Ecto neural progenitor cell (in vitro differentiated cells): ENCODE measurements around the gene CACNA1G.

ENCODE experiments used
- DNase-seq: peaks from one replicate; pipeline ENCODE4 v3.0.0-alpha.2; 2018; ENCODE audit warnings: low spot score

Gene CACNA1G

GRCh38 chr17:50656509-50656908, 96.0 kb downstream of the CACNA1G start:
- no peak for DNase-seq

DNA sequence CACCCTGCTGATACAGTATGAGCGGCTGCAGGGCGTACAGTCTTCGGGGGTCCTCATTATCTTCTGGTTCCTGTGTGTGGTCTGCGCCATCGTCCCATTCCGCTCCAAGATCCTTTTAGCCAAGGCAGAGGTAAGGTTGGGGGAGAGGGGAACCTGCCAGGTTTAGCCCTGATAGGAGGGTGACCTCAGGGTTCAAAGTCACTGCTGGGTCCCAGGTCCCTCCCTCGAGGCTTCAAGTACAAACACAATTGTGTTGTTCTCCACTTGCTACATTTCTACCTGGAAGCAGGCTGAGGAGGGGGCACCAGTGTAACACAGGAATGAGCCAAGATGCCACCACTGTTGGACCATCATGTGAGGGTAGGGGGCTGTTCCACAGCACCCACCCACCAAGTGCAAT, 96.5 kb downstream of the CACNA1G start:
- DNase-seq = no peak

- no peak for DNase-seq
These were observed 97.1 kb downstream of the CACNA1G start for GRCh38 chr17:50657627-50658026.

GRCh38 chr17:50658616-50659015, 98.1 kb downstream of the CACNA1G start:
- no peak for DNase-seq

GRCh38 chr17:50659179-50659578, 98.7 kb downstream of the CACNA1G start:
- DNase-seq = no peak

DNA sequence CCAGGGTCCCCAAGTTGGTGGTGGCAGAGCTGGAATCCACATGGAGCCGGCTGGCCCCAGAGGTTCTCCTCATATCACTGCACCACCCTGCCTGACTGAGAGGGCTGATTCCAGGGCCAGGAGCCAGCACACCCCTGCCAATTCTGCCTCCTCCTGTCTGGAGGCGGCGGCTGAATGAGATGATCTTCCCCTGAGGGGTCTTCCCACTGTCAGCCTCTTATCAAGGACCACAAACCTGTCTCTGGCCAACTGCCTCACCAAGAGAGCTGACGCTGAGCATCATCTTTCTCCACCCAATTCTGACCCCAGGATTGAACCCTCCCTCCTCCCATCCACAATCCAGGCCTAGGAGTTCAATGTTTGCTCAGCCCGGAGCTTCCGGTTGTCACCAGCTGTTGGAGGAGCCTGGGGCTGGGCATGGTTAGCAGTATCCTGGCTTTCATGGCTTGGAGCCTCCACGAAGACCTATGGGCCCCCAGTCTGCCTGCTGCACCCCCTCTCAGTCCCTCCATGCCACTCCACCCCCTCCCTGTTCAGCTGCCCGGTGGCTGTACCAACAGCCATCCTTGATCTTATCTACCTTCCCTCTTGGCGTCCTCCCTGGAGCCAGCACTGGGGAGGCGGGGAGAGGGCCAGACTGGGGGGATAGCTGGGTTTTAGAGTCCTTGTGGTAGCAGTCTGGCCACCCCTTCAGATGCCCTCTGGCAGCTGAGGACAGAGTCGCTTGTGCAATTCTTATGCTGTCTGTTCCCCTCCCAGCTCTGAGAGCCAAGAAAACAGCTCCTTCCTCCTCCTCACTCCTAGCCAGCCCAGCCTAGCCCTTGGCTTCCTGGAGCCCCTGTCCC, 99.7 kb downstream of the CACNA1G start:
- no peak for DNase-seq

DNA sequence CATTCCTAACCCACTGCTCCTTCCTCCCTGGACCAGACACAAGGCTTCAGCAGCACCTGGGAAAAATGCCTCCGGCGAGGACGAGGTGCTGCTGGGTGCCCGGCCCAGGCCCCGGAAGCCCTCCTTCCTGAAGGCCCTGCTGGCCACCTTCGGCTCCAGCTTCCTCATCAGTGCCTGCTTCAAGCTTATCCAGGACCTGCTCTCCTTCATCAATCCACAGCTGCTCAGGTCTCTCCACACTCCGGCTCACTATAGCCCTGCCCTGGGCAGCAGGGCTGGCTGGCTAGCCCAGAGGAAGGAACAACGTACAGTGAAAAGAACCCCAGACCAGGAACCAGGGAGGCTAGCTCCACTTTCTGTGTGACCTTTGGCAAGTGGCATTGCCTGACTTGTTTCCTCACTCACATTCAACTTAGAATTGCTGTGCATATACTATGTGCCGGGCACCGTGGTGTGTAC, 100.4 kb downstream of the CACNA1G start:
- no peak for DNase-seq

DNA sequence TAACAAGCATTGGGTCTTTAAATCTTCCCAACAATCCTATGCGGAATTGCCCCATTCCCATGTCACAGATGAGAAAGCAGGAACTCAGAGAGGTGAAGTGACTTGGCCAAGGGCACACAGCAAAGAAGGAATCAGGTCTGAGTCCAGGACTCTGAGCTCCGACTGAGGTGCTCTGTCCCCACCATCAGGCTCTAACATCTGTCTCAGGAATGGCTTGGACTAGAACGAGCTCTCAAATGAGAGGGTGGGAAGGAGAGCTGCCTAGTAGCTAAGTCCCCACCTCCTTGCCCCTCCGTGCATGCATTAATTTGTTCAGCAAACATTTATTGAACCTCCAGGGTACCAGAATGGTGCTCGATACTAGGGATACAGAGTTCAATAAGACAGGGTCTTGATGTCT, 100.8 kb downstream of the CACNA1G start:
- no peak for DNase-seq

GRCh38 chr17:50661795-50662391, 101.4 kb downstream of the CACNA1G start:
- DNase-seq = no peak

- no peak for DNase-seq
These were observed 102.2 kb downstream of the CACNA1G start for GRCh38 chr17:50662632-50663225.

GRCh38 chr17:50663812-50664374, 103.4 kb downstream of the CACNA1G start:
- DNase-seq = no peak

- DNase-seq = no peak
These were observed 104.4 kb downstream of the CACNA1G start for GRCh38 chr17:50664788-50665458.

GRCh38 chr17:50665838-50666237, 105.3 kb downstream of the CACNA1G start:
- DNase-seq = no peak

GRCh38 chr17:50666316-50666715, 105.8 kb downstream of the CACNA1G start:
- DNase-seq = no peak

DNA sequence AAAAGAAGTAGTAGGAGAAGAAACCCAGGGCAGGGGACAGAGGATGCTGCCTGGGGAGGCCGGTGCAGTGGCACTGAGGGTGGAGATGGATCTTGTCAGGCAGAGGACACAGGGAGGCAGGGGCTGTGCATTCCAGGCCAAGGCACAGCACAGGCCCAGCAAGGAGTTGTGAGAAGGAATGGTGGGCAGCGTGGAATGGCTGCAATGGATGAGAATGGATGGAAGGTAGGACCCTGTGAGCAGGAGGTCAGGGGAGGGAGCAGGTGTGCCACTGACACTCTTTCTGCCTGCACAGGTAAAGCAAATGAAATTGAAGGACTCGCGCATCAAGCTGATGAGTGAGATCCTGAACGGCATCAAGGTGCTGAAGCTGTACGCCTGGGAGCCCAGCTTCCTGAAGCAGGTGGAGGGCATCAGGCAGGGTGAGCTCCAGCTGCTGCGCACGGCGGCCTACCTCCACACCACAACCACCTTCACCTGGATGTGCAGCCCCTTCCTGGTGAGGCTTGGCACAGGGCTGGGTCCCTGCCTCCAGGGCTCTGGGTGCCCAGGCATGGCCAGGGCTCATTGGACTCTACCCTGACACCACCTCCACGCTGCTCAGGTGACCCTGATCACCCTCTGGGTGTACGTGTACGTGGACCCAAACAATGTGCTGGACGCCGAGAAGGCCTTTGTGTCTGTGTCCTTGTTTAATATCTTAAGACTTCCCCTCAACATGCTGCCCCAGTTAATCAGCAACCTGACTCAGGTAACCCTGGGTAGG, 106.9 kb downstream of the CACNA1G start:
- DNase-seq = no peak

DNA sequence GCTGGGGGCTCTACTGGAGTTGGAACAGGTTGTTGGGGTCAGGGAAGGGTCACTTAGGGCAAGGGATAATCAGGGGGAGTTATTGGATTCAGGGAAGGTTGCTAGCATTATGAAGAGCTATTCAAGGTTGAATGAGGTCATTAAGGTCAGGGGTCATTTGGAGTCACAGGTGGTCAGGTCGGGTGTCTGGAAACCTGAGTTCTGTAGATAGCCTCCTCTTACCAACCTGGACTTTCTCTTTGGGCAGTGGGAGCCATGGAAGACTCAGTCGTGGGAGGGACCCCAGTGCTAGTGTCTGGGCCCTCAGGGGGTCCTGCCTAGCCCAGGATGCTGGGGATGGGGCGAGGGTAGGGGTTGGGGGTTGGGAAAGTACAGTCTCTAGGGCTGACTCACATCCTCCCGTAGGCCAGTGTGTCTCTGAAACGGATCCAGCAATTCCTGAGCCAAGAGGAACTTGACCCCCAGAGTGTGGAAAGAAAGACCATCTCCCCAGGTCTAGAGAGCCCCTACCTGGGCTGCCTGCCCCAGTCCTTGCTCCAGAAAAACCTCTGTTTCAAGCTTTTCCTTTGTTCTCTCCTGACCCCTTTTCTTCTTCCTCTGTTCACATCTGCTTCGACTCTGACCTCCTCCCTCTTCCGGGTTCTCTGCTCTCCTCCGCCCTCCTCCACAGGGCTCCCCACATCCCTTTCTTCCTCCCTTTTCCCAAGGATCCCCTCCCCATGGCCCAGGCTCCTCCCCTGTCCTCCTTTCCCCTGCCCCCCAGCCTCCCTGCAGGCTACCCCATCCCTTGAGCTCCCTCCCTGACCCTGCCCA, 107.7 kb downstream of the CACNA1G start:
- no peak for DNase-seq

GRCh38 chr17:50668838-50669581, 108.5 kb downstream of the CACNA1G start:
- no peak for DNase-seq

- no peak for DNase-seq
These were observed 111.6 kb downstream of the CACNA1G start for GRCh38 chr17:50672071-50672470.

DNA sequence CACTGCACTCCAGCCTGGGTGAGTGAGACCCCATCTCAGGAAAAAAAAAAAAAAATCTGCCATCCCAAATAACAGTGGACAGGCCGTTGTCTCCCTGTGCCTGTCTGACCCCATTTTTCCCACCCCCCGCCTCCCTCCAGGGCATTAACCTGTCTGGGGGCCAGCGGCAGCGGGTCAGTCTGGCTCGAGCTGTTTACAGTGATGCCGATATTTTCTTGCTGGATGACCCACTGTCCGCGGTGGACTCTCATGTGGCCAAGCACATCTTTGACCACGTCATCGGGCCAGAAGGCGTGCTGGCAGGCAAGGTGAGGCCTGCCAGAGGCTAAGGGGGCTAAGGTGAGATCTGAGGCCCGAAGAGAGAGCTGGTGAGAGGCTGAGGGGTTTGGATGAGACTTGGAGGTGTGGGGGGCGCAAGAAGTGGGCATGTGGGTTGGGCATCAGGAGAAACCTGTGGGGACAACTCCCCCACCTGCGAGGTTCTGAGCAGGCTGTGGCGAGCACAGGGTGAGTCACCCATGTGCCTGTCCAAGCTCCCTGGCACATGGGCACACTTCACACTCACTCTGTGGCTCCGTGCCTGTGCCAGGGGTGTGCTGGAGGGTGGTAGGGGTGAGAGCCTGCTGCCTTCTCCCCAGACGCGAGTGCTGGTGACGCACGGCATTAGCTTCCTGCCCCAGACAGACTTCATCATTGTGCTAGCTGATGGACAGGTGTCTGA, 112.5 kb downstream of the CACNA1G start:
- DNase-seq = no peak
